ENCODE results near the gene TOP3A.

GRCh38 chr17:18267366-18267765 is 47.4 kb downstream of the TOP3A start:
- TF ChIP-seq CTCF (IDR thresholded peaks at IDR 0.05) (no peak), POLR2A (IDR thresholded peaks at IDR 0.05) (no peak), POLR2AphosphoS5 (IDR thresholded peaks at IDR 0.05) (no peak)

All from transverse colon (tissue), 4 donors.